GM18870 (cell line): Measurements from ENCODE around the gene DCUN1D3.

Experiments
- ATAC-seq: cut with Tn5 transposase; IDR thresholded peaks from one replicate; pipeline ENCODE4 v1.9.1; 2021; ENCODE audit warnings: moderate library complexity; ENCODE audit not compliant: unreplicated experiment

DCUN1D3 gene

DNA sequence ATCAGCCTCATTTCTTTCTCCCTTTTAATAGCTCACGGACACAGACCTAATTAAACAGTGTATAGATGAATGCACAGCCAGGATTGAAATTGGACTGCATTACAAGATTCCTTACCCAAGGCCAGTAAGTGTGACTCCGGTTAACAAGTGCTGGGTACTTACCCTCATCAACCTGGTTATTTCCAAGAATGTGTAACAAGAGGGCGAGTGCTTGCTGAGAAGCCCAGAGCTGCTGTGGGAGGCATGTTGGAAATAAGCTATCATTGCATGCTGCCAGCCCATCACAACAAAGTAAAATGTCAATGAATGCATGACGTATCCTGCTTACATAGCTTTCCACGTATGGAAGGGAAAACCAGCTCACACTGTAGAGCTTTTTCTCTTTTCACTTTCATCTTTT, 19.9 kb upstream of the DCUN1D3 start:
- ATAC-seq, result no peak

DNA sequence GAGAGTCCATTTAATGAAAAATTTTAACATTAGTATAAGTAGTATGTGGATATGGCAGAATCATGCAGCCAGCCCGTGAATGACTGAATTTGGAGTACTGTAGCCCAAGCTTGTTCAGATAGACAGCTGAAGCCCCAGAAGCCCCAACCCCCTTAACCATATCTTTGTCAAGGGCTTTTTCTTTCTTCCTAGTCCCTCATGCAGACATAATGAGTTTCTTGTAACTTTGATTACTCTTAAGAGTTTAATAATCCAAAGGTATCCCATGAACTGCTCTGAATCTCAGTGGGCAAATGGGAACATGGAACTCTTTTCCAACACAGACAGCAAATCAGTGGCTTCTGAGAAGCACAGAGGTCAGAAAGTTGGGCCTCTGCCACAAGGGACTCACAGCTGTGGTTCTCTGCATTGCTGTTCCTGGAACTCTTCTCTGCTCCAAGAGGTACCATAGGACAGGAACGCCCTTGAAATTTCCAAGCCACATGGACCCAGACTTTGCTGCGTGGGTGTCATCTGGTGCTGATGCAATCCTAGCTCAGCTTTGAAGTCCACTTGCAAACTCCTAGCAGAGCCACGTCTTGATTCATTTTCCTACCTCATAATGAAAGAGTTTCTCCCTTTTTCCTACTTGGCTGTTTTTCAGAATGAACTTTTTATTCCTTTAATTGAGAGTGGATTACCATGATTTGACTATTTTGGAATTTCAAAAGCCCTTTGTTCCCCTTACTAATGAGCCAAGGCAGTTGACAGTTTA, 18.5 kb upstream of the DCUN1D3 start:
- no peak for ATAC-seq

DNA sequence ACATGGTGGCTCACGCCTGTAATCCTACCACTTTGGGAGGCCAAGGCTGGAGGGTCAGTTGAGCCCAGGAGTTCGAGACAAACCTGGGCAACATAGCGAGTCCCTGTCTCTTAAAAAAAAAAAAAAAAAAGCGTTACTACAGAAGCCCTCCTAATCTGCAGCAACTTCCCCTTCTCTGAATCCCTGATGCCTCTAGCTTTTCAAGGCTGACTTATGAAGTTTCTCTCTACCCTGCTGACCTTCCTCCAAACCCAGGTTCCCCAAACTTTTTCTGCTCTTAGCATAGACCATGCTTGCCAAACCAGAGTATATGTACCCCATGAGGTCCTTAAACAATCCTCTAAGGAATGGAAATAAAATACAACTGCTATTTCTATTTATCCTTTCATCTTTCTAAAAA, 16.8 kb upstream of the DCUN1D3 start:
- no peak for ATAC-seq

DNA sequence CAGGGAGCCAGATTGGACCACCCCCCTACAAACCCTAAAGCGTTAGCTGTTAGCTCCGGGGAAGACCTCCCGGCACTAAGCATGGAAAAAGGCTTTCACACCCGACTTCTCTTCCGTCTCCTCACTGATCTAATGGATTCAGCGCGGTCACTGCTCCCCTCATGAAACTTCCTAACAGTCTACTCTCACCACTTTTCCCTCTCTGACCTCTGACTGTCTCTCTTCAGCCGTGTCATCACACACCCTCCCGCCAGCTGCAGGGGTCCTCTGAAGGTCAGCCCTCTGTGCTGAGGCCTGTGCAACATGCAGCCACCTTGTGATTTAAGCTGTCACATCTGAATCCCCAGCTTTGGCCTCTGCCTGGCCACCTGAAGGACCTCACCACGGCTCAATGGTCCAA, 16.1 kb upstream of the DCUN1D3 start:
- no peak for ATAC-seq

DNA sequence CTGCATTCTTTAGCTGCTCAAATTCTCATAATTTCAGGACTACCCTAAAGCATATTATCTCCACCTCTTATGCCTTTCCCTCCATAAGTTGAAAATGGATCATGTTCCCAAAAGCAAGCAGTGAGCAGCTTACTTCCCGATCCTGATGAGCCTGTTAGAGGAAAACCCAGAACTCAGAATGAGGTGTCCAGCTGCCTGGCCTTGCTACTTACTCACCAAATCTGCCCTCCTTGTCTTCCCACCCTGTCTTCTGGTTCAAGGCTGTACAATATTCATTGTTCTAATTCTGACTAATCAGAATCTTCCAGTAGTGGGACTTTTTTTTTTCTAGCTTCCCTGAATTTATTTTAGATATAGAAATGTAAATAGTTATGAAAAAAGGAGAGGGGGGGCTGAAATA, 11.2 kb upstream of the DCUN1D3 start:
- no peak for ATAC-seq

DNA sequence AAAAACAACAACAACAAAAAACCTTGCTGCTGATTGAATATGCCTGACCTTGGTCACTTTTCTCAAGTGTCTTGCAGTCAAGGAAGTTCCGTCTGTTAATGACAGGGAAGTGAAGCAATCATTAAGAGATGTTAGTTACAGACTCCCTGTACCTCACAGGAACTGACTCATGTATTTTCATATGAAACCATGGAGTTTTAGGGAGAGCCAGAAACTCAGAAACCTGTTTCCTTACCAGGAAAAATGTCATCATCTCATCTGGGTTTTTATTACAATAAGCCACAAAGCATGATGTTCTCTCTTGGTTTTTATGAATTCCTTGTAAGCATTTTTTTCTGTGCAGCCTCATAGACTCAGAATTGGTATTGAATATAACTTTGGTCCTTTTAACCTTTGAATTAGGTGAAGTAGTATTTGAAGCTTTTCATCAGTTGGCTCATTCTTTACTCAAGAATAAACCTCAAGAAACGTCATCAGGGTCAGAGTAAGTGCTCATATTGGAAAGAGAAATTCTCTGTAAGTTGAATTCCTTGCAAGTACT, 10.7 kb upstream of the DCUN1D3 start:
- ATAC-seq, result no peak

DNA sequence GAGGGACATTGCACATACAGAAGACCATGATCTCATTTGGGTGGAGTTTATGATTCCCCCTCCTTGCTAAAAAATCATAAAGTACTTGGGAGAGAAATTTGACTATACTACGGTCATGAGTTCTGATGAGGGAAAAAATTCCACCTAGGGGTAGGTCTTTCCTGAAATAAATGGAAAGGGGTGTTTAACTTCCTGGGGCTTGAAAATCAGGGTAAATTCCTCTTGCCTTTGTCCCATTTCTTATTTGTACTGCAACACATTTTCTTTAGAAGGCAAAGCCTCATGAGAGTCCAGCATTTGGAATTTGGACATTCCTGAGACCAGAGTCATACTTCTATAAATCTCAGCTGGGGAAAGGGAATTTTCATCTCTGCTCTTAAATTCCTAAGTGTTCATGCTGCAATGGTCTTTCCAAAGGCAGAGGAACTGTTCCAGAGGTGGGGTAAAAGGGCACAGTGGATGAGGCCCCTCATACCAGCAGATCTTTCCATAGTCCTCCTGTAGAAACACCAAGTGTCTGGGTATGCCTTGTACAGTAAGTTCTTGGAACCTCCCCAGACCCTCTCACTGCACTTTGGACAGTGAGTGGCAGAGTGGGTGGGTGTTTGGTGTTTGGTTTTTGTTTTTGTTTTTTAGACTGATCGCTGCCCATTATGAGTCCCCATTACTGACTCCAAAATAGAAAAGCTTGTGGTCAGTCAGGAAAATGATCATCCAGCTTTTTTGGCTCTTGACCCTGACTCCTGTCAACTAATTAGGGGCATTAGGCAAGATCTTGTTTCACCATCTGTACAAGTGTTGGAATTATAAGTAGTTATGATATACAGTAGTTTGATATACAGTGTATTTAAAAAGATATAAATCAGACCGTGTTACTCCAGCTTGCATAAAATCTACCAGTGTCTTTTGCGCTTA, 6.4 kb upstream of the DCUN1D3 start:
- no peak for ATAC-seq

DNA sequence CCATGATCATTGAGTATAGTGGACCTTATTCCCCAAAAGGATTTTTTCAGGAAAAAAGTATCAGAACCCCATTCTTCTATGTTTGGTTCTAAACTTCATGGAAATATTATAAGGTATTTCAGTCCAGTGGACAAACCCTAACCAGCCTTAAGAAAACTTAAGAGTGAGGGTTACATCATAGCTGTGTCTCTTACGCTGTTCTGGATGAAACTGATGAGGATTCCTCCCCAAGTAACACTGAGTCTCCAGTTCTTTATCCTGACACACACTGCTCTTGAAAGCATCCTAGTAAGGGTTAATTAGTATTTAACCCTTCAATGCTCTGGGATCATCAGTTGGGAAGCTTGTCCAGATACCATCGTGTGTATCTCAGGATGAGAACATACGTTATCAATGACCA, 5.4 kb upstream of the DCUN1D3 start:
- ATAC-seq, result no peak

DNA sequence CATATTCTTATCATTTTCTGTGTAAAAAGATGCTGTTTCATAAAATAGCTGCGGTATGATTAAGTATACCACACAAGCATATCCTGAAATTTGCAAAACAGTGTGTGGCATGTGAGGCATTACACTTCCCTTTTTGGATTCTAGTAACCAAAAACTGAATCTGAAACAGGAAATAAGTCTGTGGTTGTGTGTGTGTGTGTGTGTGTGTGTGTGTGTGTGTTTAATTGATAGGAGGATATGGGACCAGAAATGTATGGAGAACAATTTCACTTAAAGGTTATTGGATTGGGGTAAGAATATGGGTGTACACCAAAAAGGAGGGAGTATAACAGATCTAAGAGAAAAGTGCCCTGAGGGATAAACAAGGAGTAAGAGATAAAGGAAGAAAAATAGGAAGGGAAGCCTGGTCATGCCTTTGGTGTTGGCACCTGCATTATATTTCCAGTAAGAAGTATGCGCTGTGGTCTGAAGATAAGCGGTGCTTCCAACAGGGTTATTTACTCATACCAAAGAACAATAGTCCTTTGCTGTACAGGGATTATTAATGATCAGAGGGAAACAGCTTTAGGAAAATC, 4.4 kb upstream of the DCUN1D3 start:
- no peak for ATAC-seq

DNA sequence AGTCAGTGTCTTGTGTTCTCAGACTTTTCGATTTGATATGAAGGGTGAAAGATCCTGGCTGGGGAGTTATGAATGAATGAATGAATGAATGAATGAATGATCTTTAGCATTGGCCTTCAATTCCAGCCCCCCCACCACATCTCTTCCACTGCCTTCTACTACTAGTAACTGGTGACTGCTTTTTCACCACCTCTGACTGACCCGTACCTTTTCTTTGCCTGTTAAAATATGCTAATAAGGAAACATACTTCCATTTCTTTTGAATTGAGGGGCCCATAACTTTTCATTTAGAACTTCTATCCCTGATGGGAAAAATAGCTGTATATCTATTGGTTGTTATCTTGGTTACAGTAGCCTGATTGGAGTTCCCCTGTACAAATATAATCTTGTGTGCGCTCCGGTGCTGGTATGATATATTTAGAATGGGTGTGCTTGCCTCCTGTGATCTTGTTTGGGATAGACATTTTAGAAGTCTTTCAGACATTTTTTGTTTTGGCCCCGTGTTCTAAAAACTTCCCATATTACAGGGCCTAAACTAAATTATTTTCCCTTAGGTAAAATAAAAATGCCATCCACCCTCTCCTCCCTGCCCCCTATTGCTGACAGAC, 3.8 kb upstream of the DCUN1D3 start:
- ATAC-seq, result no peak

DNA sequence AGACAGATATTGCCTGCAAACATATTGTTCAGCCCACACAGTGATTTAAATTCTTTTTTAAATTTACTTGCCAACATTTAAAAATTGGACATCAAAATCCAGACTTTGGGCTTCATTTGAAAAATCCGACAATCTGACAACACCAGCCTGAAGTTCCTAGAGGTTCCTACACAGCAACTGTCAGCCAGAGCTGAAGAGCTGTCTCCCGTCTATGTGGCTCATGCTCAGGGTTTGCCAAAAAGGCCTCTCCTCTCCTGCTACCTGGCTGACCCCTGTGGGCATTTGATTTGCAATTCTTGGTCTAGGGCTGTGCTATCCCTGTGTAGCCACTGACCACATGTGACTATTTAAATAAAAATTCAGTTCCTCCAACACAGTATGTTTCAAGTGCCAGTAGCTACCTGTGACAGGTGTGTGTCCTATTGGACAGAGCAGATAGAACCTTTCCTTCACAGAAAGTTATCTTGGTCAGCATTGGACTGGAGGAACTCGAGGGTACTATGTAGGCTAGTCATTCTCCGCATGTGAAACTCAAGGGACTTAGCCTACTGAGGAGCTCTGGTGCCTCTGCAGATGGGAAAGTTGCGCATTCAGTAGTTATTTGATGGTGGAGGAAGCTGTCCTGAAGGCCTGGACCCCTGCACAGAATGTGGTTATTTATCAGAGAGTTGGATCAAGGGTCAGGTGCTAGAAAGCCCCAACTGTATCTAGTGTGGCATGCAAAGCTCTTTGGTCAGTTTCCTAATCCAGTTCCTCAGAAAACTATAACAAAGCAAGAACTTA, 3.1 kb upstream of the DCUN1D3 start:
- ATAC-seq, result no peak

DNA sequence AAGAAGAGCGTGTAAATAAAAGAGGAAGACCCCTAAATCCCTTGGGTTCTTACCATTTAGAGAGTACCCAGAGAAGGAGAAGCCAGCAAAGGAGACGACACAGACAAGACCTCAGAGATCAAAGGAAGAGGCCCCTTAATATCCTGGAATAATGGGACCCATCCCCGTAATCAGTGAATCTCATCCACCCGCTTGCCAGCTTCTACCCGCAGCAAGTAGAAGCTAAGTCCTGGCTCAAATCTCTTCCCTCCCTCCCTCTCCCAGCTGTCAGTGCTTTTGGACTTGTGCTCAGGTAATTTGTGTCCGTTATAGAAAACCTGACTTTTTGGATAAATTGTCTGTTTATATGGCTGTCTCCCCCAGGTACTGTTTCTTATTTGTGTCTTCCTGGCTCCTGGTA, 2.3 kb upstream of the DCUN1D3 start:
- ATAC-seq, result no peak

DNA sequence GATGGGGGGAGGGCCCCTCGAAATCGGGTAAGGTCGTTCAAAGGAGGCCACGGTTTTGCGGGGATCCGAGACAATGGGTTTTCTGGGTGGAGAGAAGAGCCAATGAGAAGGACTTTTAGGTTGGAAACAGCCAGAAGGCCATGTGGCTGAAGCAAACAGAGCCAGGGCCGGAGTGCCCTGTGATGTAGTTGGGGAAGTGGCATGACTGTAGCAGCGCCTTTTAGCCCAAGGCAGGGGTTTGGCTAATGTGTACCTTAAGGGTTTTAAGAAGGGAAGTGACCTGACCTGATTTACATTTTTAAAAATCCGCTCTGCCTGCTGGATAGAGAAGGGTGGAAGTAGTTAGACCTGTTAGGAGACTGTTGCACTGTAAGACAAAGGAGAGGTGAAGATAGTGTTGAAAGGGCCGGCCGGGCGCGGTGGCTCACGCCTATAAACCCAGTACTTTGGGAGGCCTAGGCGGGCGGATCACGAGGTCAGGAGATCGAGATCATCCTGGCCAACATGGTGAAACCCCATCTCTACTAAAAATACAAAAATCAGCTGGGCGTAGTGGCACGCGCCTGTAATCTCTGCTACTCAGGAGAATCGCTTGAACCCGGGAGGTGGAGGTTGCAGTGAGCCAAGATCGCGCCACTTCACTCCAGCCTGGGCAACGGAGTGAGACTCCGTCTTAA, 1.4 kb upstream of the DCUN1D3 start:
- no peak for ATAC-seq

DNA sequence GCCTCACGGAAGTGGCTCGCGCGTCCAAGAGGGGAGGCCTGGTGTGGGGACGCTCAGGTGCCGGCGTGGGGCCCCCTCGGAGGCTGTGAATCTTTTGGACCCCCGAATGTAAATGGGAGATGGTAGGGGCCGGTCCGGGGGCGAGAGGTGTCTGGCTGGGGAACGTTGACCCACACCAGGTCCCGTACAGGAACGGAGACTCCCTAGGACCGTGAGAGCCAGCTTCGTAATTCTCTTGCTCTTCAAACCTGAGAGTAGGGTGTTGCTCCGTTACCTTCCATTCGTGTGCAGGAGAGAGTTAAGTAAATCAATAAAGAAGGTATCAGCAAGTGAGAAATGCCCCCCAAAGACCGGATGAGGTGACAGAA, 894 bp upstream of the DCUN1D3 start:
- no peak for ATAC-seq

DNA sequence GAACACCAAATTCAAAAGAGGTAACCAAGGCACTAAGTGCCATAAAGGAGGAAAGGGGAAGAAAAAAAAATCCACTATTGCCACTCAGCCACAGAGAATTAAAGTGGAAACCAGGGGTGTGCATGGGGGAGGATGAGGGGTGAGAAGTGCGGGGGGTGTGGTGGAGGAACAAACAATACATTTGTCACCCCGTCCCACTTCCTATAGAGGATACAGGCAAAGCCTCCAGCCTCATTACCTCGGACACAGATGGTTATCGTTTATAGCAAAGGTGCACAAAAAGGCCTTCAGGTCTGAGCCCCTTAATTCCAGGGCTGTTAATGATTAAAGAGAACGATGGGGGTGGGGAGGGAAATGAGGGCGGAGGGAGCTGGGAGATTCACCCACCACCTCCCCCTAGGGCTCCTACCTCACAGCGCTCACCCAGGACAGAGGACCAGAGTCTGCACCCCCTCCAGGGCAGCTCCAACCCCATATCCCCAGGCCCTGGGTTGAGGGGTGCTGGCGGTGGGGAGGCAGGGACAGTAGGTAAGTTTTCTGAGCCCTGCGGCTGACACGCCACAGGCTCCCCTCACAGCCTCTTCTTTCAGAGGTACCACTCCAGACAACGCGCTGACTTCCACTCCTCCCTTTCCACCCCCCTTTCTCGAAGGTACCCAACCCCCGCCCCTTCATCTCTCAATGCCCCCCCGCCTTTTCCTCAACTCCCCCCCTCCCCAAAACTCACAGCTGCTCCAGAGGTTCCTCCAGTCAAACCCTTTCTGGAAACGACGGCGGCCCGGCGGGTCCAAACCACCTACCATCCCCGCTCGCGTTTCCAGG, 470 bp downstream of the DCUN1D3 start:
- ATAC-seq, result no peak

DNA sequence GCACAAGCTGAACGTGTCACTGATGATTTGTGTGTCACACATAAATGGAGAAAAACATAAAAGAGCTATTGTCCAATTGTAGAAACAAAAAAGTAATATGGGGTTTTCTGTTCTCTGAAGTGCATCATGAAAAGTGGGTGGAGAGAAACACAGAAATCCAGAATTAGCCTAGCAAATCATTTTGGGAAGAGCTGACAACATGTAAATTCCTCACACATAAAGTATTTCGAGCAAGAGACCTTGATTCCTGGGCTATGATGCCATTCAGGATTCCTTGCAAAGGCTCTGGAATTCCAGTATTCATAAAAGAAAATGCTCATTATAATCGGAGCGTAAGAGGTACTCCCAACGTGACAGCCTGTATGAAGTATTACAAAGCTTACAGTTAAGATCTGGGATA, 1.1 kb downstream of the DCUN1D3 start:
- ATAC-seq, result no peak

DNA sequence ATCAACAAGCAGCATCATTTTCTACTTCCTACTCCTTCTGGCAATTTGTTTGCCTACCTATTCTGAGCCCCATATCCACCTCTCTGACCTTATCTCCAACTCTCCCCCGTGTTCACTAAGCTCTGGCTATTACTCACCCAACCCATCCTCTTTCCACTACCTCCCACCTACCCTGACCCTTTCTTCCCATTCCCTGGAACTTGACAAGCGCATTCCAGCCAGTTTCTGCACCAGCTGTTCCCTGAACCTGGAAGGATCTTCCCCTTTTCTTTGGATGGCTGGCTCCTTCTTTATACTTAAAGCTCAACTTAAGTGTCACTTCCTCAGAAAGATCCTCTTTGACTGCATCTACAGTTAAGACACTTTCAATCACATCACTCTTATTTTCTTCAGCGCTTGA, 2.2 kb downstream of the DCUN1D3 start:
- ATAC-seq, result no peak

DNA sequence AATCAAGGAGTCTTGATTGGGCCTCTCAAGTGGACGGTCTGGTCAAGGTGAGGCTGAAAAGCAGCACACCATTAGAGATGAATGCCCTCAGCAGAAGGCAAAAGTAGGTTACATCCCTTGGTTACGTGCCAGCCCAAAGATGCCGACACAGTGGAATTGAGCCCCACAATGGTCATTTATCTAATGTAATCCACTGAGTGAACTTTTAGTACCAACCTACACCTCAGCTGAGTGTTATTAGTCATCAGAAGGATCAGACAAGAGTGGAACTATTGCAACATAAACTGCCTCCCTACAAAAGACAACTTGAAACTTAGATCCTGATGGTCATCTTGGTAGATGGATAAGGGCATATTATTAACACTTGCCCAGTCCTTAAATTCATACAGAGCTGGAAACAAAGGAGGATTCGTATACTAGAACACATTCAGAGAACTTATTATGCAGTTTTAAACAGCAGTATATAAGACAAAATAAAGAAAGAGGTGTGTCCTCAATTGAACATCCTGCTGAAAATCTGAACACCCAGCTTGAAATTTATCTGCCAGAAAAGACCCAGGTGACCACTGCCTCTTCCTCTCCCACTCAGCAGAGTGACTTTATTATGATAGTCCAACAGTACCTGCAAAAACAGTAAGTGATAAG, 2.8 kb downstream of the DCUN1D3 start:
- ATAC-seq, result no peak

DNA sequence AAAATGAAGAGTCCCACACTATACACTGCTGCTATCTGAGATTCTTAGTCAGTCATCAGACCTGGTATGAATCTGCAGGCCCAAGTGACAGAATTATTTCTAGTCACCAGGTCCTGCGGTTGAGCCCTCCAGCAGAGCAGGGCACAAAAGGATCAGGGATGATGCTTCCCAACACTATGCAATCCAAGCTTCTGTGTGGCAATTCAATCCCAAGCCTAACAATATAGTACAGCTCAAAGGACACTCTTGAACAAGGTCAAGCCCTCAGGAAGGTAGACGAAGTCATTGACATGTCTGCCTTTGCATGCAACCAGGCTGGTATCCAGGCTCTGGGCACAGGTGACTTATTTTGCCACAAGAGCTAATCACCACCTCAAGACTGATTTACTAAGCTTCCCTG, 5.8 kb downstream of the DCUN1D3 start:
- no peak for ATAC-seq
